Gastrocnemius medialis (tissue), 4 donors: Measurements from ENCODE around the gene TDRD12. TPM values are rescaled to one million over a fixed set of nuclear protein-coding genes. Genes with fewer than 3 reads are reported as not detected.
"Not testable (repeated sequence)": the region's sequence is repeated elsewhere in the genome, so short reads cannot be mapped to it uniquely, and the experiment has no call there.

Experiments used
- ATAC-seq, 2 donors: fragments of 150-250 bp; one replicate each; pipeline ENCODE4 v1.9.1; 2016
- DNase-seq, 2 donors: peaks; one replicate each; pipeline ENCODE4 v3.0.0-alpha.2; 2019
- H3K27ac ChIP-seq, 4 donors: fragments of 200-600 bp; sonication (generic); 1 replicate in 1 of 4; 2 replicates in 3 of 4; pipeline ENCODE4 v1.5.1; 2016 to 2018; ENCODE audit warnings: mild to moderate bottlenecking in 2 of 4, moderate library complexity in 1 of 4
- H3K27me3 ChIP-seq, 3 donors: fragments of 200-600 bp; sonication (generic) in 2 of 3; 1 replicate in 1 of 3; 2 replicates in 2 of 3; pipeline versions ENCODE4 v1.5.1 to v1.6.0; 2016 to 2019; ENCODE audit warnings: mild to moderate bottlenecking in 1 of 3, moderate library complexity in 1 of 3
- H3K36me3 ChIP-seq, 2 donors: fragments of 200-600 bp; sonication (generic) in 1 of 2; one replicate each; pipeline ENCODE4 v1.5.1; 2017 to 2018
- H3K4me1 ChIP-seq, 2 donors: fragments of 200-600 bp; sonication (generic) in 1 of 2; one replicate each; pipeline ENCODE4 v1.5.1; 2016 to 2017; ENCODE audit warnings: mild to moderate bottlenecking in 2 of 2
- H3K4me3 ChIP-seq, 4 donors: fragments of 200-600 bp; sonication (generic) in 3 of 4; 1 replicate in 1 of 4; 2 replicates in 3 of 4; pipeline ENCODE4 v1.5.1; 2016 to 2019; ENCODE audit warnings: mild to moderate bottlenecking in 2 of 4
- H3K9me3 ChIP-seq, 3 donors: fragments of 200-600 bp; sonication (generic) in 2 of 3; 1 replicate in 1 of 3; 2 replicates in 2 of 3; pipeline ENCODE4 v1.5.1; 2016 to 2019
- POLR2A ChIP-seq, 2 donors: fragments of 450-650 bp; IDR thresholded peaks; one replicate each; pipeline ENCODE4 v1.6.1; 2017; ENCODE audit warnings: antibody characterized with exemption in 2 of 2, mild to moderate bottlenecking in 2 of 2, moderate library complexity in 2 of 2
- in situ Hi-C, 4 donors: fragments of 200-750 bp; cut with MboI; loops; one replicate each; pipeline versions ENCODE4 v1.15.0 to v1.8.0; 2017; ENCODE audit warnings: low sequenced_read_pairs in 4 of 4
- intact Hi-C: fragments of 100-400 bp; cut with DNase I; formaldehyde crosslinking; loops from one replicate; pipeline ENCODE4 v1.15.1; 2023; ENCODE audit warnings: low total_unique reads
- total RNA-seq, 4 donors: library from RNA; depleted of rRNA; stranded (reverse); fragments of >200 nt; gene quantifications; one replicate each; pipeline versions ENCODE4 v1.1.0 to v1.2.3, GENCODE V29; 2016
- TF ChIP-seq, protein P1 (sequence below), 5 experiments: fragments of 450-650 bp in 3 of 5; fragments of 200-600 bp in 2 of 5; sonication (generic) in 2 of 5; IDR thresholded peaks in 4 of 5; conservative IDR thresholded peaks in 1 of 5; 1 replicate in 4 of 5; 2 replicates in 1 of 5; pipeline ENCODE4 v1.5.1; 2016 to 2019; ENCODE audit warnings: antibody characterized with exemption in 5 of 5, mild to moderate bottlenecking in 3 of 5, moderate library complexity in 3 of 5

TDRD12 gene
- total RNA-seq, 4 donors from 2014 or later, result 0.10 to 1.0 (median 0.37) TPM

DNA sequence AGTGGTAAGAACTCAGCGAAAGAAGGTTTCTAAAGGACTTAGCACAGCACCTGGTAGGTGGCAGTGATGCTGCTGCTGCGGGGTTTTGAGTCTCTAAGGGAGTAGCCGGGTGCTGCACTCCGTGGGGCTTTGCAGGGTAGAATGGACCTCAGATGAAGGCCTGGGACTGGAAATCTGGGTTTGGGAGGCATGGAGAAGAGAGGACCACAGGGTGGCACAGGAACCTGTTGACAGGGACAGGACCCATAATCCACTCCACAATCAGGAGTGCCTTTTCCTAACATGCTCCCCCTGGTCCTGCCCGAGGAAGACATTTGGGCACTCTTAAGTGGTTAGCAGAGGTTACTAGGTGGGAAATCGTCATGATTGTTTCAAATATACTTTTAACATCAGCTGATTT lies 29.8 kb downstream of the TDRD12 start:
- ATAC-seq (no peak), DNase-seq (no peak)
- H3K27ac ChIP-seq, result no peak overlapping the region
- intact Hi-C loops (no loop called here), in situ Hi-C loops (no loop called here)
- H3K4me3 ChIP-seq, result no peak overlapping the region
- TF ChIP-seq, protein P1, sequence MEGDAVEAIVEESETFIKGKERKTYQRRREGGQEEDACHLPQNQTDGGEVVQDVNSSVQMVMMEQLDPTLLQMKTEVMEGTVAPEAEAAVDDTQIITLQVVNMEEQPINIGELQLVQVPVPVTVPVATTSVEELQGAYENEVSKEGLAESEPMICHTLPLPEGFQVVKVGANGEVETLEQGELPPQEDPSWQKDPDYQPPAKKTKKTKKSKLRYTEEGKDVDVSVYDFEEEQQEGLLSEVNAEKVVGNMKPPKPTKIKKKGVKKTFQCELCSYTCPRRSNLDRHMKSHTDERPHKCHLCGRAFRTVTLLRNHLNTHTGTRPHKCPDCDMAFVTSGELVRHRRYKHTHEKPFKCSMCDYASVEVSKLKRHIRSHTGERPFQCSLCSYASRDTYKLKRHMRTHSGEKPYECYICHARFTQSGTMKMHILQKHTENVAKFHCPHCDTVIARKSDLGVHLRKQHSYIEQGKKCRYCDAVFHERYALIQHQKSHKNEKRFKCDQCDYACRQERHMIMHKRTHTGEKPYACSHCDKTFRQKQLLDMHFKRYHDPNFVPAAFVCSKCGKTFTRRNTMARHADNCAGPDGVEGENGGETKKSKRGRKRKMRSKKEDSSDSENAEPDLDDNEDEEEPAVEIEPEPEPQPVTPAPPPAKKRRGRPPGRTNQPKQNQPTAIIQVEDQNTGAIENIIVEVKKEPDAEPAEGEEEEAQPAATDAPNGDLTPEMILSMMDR (IDR thresholded peaks at IDR 0.05 in 4 of 5, conservative IDR thresholded peaks at IDR 0.05 in 1 of 5), result no peak
- TF ChIP-seq POLR2A (IDR thresholded peaks at IDR 0.05), result no peak
- no peaks in the 10 kb centered on the region for H3K36me3 ChIP-seq
- no peaks in the 10 kb centered on the region for H3K9me3 ChIP-seq
- H3K4me1 ChIP-seq, result no peaks in the 10 kb centered on the region
- peaks cover 0 to 4% (median 0%) of the 10 kb centered on the region in 3 donors for H3K27me3 ChIP-seq

DNA sequence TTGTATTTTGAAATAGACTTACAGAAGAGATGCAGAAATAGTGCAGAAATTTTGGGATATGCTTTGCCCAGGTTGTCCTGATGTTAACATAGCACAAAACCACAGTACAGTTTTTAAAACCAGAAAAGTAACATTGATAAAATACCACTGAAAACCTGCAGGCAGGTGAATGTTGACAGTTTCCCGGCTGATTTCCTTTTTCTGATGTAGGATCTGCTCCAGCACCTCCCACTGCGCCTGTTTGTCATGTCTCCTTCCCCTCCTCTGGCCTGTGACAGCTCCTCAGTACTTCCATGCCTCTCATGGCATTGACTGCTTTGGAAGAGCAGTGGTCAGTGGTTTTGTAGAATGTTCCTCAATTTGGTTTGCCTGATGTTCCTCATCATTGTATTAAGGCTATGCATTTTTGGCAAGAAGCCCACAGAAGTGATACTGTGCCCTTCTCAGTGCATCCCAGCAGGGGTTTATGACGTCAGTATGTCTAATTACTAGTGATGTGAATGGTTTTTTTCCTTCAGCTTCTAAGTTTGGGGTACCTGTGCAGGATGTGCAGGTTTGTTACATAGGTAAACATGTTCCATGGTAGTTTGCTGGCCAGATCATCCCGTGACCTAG lies 31.0 kb downstream of the TDRD12 start:
- Histone ChIP-seq H3K4me1 (no peaks in the 10 kb centered on the region), H3K9me3 (no peaks in the 10 kb centered on the region), H3K4me3 (no peak overlapping the region), H3K27me3 (peaks cover 0 to 4% (median 0%) of the 10 kb centered on the region in 3 donors), H3K36me3 (no peaks in the 10 kb centered on the region), H3K27ac (no peak overlapping the region)
- ATAC-seq (no peak), DNase-seq (no peak)
- in situ Hi-C loops (no loop called here), intact Hi-C loops (no loop called here)
- no peak for TF ChIP-seq POLR2A (IDR thresholded peaks at IDR 0.05)
- TF ChIP-seq, protein P1 (IDR thresholded peaks at IDR 0.05 in 4 of 5, conservative IDR thresholded peaks at IDR 0.05 in 1 of 5), result no peak

DNA sequence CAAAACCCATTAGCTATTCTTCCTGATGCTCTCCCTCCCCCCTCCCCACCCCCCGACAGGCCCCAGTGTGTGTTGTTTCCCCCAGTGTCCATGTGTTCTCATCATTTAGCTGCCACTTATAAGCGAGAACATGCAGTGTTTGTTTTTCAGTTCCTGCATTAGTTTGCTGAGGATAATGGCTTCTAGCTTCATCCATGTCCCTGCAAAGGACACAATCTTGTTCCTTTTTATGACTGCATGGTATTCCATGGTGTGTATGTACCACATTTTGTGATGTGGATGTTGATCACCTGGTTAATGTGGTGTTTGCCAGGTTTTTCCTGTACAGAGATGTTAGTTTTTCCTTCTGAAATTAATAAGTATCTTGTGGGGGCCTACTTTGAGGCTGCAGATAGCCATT lies 31.5 kb downstream of the TDRD12 start:
- H3K27me3 ChIP-seq, result peaks cover 0 to 7% (median 0%) of the 10 kb centered on the region in 3 donors
- DNase-seq (no peak), ATAC-seq (no peak)
- no peaks in the 10 kb centered on the region for H3K4me1 ChIP-seq
- H3K9me3 ChIP-seq, result no peaks in the 10 kb centered on the region
- in situ Hi-C loops, result no loop called here
- H3K36me3 ChIP-seq, result no peaks in the 10 kb centered on the region
- H3K27ac ChIP-seq, result no peak overlapping the region
- no peak overlapping the region for H3K4me3 ChIP-seq
- no peak for TF ChIP-seq POLR2A (IDR thresholded peaks at IDR 0.05)
- TF ChIP-seq, protein P1 (IDR thresholded peaks at IDR 0.05 in 4 of 5, conservative IDR thresholded peaks at IDR 0.05 in 1 of 5), result no peak
- intact Hi-C loops, result no loop called here

DNA sequence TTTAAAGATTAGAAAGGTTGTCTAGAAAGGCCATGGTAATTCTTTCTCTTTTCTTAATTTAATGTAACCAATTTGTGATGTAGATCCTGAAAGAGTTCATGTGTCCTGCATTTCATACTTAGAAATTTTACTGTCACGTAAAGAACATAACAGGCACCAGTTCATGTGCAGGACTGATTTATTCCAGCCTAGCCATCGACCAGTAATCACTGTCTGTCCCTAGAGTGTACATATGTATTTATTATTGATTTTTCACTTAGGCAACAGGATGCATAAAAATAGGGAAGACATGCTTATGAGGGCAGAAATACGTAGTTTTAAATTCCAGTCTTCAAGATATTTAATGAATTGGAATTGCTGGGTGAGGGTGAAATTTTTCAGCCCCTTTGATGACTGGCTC lies 37.6 kb downstream of the TDRD12 start:
- Histone ChIP-seq H3K27ac (no peak overlapping the region), H3K4me1 (no peaks in the 10 kb centered on the region), H3K27me3 (peaks cover 0 to 3% (median 0%) of the 10 kb centered on the region in 3 donors), H3K36me3 (no peaks in the 10 kb centered on the region), H3K4me3 (no peak overlapping the region), H3K9me3 (no peaks in the 10 kb centered on the region)
- in situ Hi-C loops, result no loop called here
- intact Hi-C loops, result no loop called here
- no peak for DNase-seq
- no peak for ATAC-seq
- TF ChIP-seq, protein P1 (IDR thresholded peaks at IDR 0.05 in 4 of 5, conservative IDR thresholded peaks at IDR 0.05 in 1 of 5), result no peak
- no peak for TF ChIP-seq POLR2A (IDR thresholded peaks at IDR 0.05)

DNA sequence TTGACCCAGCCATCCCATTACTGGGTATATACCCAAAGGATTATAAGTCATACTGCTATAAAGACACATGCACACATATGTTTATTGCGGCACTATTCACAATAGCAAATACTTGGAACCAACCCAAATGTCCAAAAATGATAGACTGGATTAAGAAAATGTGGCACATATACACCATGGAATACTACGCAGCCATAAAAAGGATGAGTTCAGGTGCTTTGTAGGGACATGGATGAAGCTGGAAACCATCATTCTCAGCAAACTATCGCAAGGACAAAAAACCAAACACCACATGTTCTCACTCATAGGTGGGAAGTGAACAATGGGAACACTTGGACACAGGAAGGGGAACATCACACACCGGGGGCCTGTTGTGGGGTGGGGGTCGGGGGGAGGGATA lies 45.8 kb downstream of the TDRD12 start:
- H3K27ac ChIP-seq, ATAC-seq, intact Hi-C loops, H3K36me3 ChIP-seq, DNase-seq, H3K9me3 ChIP-seq, H3K4me1 ChIP-seq, H3K27me3 ChIP-seq, in situ Hi-C loops, H3K4me3 ChIP-seq: not testable (repeated sequence)
